GM19397 (cell line): ENCODE measurements around the gene HNF1A.
"Not testable (repeated sequence)": the region's sequence is repeated elsewhere in the genome, so short reads cannot be mapped to it uniquely, and the experiment has no call there.

Experiments
- ATAC-seq: cut with Tn5 transposase; IDR thresholded peaks from one replicate; pipeline ENCODE4 v1.9.1; 2021; ENCODE audit warnings: mild to moderate bottlenecking, moderate library complexity; ENCODE audit not compliant: unreplicated experiment

HNF1A gene

DNA sequence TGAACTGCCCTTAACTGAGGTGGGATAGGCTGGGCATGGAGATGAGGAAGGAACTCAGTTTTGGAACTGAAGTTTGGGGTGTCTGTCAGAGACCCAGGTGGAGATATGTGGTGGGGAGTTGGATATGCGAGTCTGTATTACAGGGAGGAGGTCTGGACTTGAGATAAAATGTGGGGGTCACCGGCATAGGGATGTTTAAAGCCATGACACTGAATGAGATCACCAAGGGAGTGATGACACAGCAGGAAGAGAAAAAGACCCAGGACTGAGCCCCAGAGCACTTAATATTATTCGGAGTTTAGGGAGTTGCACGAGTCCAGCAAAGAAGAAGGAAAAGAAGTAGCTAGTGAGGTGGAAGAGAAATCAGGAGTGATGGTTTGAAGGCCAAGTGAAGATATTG is 64.7 kb downstream of the HNF1A start:
- ATAC-seq = no peak

DNA sequence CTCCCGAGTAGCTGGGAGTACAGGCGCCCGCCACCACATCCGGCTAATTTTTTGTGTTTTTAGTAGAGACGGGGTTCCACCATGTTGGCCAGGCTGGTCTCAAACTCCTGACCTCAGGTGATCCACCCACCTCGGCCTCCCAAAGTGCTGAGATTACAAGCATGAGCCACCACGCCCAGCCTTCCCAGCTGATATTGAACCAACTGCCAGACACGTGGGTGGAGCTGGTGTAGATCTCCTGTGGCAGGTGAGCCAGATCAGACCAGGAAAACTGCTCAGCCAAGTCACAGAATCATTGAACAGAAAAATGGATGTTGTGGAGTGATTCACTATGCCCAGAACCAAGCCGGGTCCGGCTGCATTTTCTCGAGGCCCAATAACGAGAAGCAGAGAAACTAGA is 69.1 kb downstream of the HNF1A start:
- ATAC-seq = not testable (repeated sequence)

DNA sequence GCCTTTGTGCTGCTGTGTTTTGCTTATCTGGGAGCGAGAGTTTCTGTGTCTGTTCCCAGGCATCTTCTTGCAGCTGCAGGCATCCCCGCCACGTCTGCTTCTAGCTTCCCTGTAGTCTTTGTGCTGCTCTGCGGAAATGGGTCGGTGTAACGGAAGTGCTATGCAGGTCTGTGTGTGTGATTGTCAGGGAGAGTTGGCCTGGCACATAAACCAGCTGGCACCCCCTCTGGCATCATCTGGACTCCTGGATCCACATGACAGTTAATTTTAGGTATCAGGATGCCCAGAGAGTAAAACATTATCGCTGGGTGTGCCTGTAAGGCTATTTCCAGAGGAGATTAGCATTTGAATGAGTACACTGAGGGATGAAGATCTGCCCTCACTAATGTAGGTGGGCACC is 70.1 kb downstream of the HNF1A start:
- ATAC-seq = no peak

DNA sequence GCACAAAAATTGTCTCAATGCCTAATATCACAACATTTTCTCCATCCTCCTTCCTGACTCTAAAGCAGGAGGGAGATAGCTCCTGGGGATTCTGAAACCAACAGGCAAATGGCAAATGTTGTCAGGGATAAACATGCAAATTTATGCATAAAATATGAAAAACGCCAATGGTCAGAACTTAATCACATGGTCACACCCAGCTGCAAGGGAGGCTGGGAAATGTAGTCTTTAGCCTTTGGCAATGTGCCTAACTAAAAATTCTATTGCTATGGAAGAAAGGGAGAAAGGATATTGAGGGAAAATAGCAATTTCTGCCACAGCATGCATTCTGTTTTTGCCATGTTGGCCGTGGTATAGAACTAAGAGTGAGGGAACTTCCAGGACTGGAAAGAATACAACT is 72.4 kb downstream of the HNF1A start:
- ATAC-seq = no peak
